HEK293 (cell line): ENCODE data around the gene IMMT.

Source experiments
- BCL6B ChIP-seq: fragments of 450-650 bp; formaldehyde crosslinking; IDR thresholded peaks from 2 replicates; pipeline ENCODE4 v1.5.1; 2017; ENCODE audit warnings: missing biosample characterization, missing genetic modification characterization
- EGR2 ChIP-seq: fragments of 450-650 bp; formaldehyde crosslinking; IDR thresholded peaks from 2 replicates; pipeline ENCODE4 v1.5.1; 2016; ENCODE audit warnings: low read depth, missing biosample characterization, missing genetic modification characterization
- GLI2 ChIP-seq: fragments of 450-650 bp; formaldehyde crosslinking; IDR thresholded peaks from 2 replicates; pipeline ENCODE4; 2017; ENCODE audit warnings: missing biosample characterization, missing genetic modification characterization, low read depth, borderline replicate concordance
- OSR2 ChIP-seq: fragments of 450-650 bp; formaldehyde crosslinking; IDR thresholded peaks from 2 replicates; pipeline ENCODE4 v1.5.1; 2016; ENCODE audit warnings: missing biosample characterization, missing genetic modification characterization
- RBAK ChIP-seq: fragments of 450-650 bp; formaldehyde crosslinking; IDR thresholded peaks from 2 replicates; pipeline ENCODE4 v1.5.1; 2016; ENCODE audit warnings: missing biosample characterization, missing genetic modification characterization
- SP2 ChIP-seq: fragments of 450-650 bp; formaldehyde crosslinking; IDR thresholded peaks from 2 replicates; pipeline ENCODE4 v1.5.1; 2016; ENCODE audit warnings: missing biosample characterization, missing genetic modification characterization
- ZBTB44 ChIP-seq: fragments of 450-650 bp; IDR thresholded peaks from 2 replicates; pipeline ENCODE4 v1.5.1; 2018; ENCODE audit warnings: missing biosample characterization, mild to moderate bottlenecking, missing genetic modification characterization
- ZBTB8A ChIP-seq: fragments of 450-650 bp; formaldehyde crosslinking; IDR thresholded peaks from 2 replicates; pipeline ENCODE4 v1.5.1; 2016; ENCODE audit warnings: missing biosample characterization, missing genetic modification characterization
- ZFP3 ChIP-seq: fragments of 450-650 bp; formaldehyde crosslinking; IDR thresholded peaks from 2 replicates; pipeline ENCODE4 v1.5.1; 2016; ENCODE audit warnings: low read depth, missing biosample characterization, missing genetic modification characterization
- ZFP69B ChIP-seq: fragments of 450-650 bp; formaldehyde crosslinking; IDR thresholded peaks from 2 replicates; pipeline ENCODE4 v1.5.1; 2016; ENCODE audit warnings: missing biosample characterization, missing genetic modification characterization
- ZNF114 ChIP-seq: fragments of 450-650 bp; formaldehyde crosslinking; IDR thresholded peaks from 2 replicates; pipeline ENCODE4 v1.5.0; 2017; ENCODE audit warnings: missing biosample characterization, missing genetic modification characterization
- ZNF138 ChIP-seq: fragments of 450-650 bp; formaldehyde crosslinking; IDR thresholded peaks from 2 replicates; pipeline ENCODE4 v1.5.1; 2016; ENCODE audit warnings: missing biosample characterization, missing genetic modification characterization, borderline replicate concordance
- ZNF175 ChIP-seq: fragments of 450-650 bp; formaldehyde crosslinking; IDR thresholded peaks from 2 replicates; pipeline ENCODE4 v1.5.1; 2016; ENCODE audit warnings: missing biosample characterization, missing genetic modification characterization
- ZNF26 ChIP-seq: fragments of 450-650 bp; formaldehyde crosslinking; IDR thresholded peaks from 2 replicates; pipeline ENCODE4 v1.5.1; 2016; ENCODE audit warnings: missing biosample characterization, missing genetic modification characterization
- ZNF280D ChIP-seq: fragments of 450-650 bp; formaldehyde crosslinking; IDR thresholded peaks from 2 replicates; pipeline ENCODE4 v1.5.1; 2016; ENCODE audit warnings: missing biosample characterization, missing genetic modification characterization
- ZNF335 ChIP-seq: fragments of 450-650 bp; formaldehyde crosslinking; conservative IDR thresholded peaks from 2 replicates; pipeline ENCODE4 v1.5.1; 2016; ENCODE audit warnings: missing biosample characterization, missing genetic modification characterization
- ZNF354C ChIP-seq: fragments of 450-650 bp; formaldehyde crosslinking; IDR thresholded peaks from 2 replicates; pipeline ENCODE4 v1.5.1; 2016; ENCODE audit warnings: missing biosample characterization, missing genetic modification characterization, low read depth, borderline replicate concordance
- ZNF473 ChIP-seq: fragments of 450-650 bp; formaldehyde crosslinking; IDR thresholded peaks from 2 replicates; pipeline ENCODE4 v1.5.1; 2017; ENCODE audit warnings: missing biosample characterization, missing genetic modification characterization
- ZNF501 ChIP-seq: fragments of 450-650 bp; formaldehyde crosslinking; IDR thresholded peaks from 2 replicates; pipeline ENCODE4 v1.5.1; 2016; ENCODE audit warnings: missing biosample characterization, missing genetic modification characterization
- ZNF529 ChIP-seq: fragments of 450-650 bp; formaldehyde crosslinking; IDR thresholded peaks from 2 replicates; pipeline ENCODE4 v1.5.1; 2017; ENCODE audit warnings: missing genetic modification characterization, missing biosample characterization; ENCODE audit not compliant: insufficient replicate concordance
- ZNF530 ChIP-seq: fragments of 450-650 bp; formaldehyde crosslinking; IDR thresholded peaks from 2 replicates; pipeline ENCODE4 v1.5.1; 2016; ENCODE audit warnings: low read depth, missing biosample characterization, missing genetic modification characterization
- ZNF555 ChIP-seq: fragments of 450-650 bp; formaldehyde crosslinking; conservative IDR thresholded peaks from 2 replicates; pipeline ENCODE4 v1.5.1; 2017; ENCODE audit warnings: missing biosample characterization, mild to moderate bottlenecking, missing genetic modification characterization, inconsistent platforms
- ZNF558 ChIP-seq: fragments of 450-650 bp; formaldehyde crosslinking; IDR thresholded peaks from 2 replicates; pipeline ENCODE4 v1.5.1; 2016; ENCODE audit warnings: missing biosample characterization, missing genetic modification characterization
- ZNF561 ChIP-seq: fragments of 450-650 bp; IDR thresholded peaks from 2 replicates; pipeline ENCODE4 v1.5.1; 2018; ENCODE audit warnings: missing biosample characterization, missing genetic modification characterization, borderline replicate concordance
- ZNF677 ChIP-seq: fragments of 450-650 bp; IDR thresholded peaks from 2 replicates; pipeline ENCODE4 v1.5.0; 2018; ENCODE audit warnings: missing biosample characterization, mild to moderate bottlenecking, missing genetic modification characterization, moderate library complexity
- ZNF701 ChIP-seq: fragments of 450-650 bp; formaldehyde crosslinking; IDR thresholded peaks from 2 replicates; pipeline ENCODE4 v1.5.1; 2016; ENCODE audit warnings: missing biosample characterization, missing genetic modification characterization
- ZNF776 ChIP-seq: fragments of 450-650 bp; formaldehyde crosslinking; IDR thresholded peaks from 2 replicates; pipeline ENCODE4 v1.5.0; 2017; ENCODE audit warnings: missing biosample characterization, missing genetic modification characterization, borderline replicate concordance
- ZNF837 ChIP-seq: fragments of 450-650 bp; formaldehyde crosslinking; IDR thresholded peaks from 2 replicates; pipeline ENCODE4 v1.5.1; 2016; ENCODE audit warnings: missing biosample characterization, missing genetic modification characterization
- ZNF843 ChIP-seq: fragments of 450-650 bp; formaldehyde crosslinking; IDR thresholded peaks from 2 replicates; pipeline ENCODE4 v1.5.1; 2016; ENCODE audit warnings: missing biosample characterization, missing genetic modification characterization
- ZSCAN16 ChIP-seq: fragments of 450-650 bp; formaldehyde crosslinking; IDR thresholded peaks from 2 replicates; pipeline ENCODE4 v1.5.1; 2016; ENCODE audit warnings: missing biosample characterization, missing genetic modification characterization
- ZSCAN23 ChIP-seq: fragments of 450-650 bp; formaldehyde crosslinking; IDR thresholded peaks from 2 replicates; pipeline ENCODE4 v1.5.1; 2016; ENCODE audit warnings: missing biosample characterization, missing genetic modification characterization

Gene IMMT

GRCh38 chr2:86195055-86195807 is at the start of gene IMMT (continued):
- TF ChIP-seq ZFP69B (tag by site-specific recombination): no peak
- no peak for TF ChIP-seq ZNF561
- no peak for TF ChIP-seq ZBTB44 (tag by site-specific recombination)
- no peak for TF ChIP-seq ZNF558
- no peak for TF ChIP-seq ZNF26 (tag by site-specific recombination)
- no peak for TF ChIP-seq ZNF138 (tag by site-specific recombination)
- TF ChIP-seq ZSCAN16 (tag by site-specific recombination): no peak
- TF ChIP-seq BCL6B (tag by site-specific recombination): no peak
- TF ChIP-seq EGR2 (tag by site-specific recombination): peak; percentile 6; the same call in 1 of the 2 replicates
- no peak for TF ChIP-seq ZNF529 (tag by site-specific recombination)
- no peak for TF ChIP-seq GLI2 (tag by site-specific recombination)
- TF ChIP-seq SP2 (tag by site-specific recombination): peak; percentile 85
- 0 out of 2 replicates have a peak, but pooled peaks have one; percentile 22 for TF ChIP-seq ZBTB8A (tag by site-specific recombination)
- TF ChIP-seq ZNF843 (tag by site-specific recombination): no peak; the same call in 1 of the 2 replicates
- TF ChIP-seq ZNF555: no peak
- 0 out of 2 replicates have a peak, but pooled peaks have one; percentile 27 for TF ChIP-seq OSR2 (tag by site-specific recombination)
- peak; percentile 99 for TF ChIP-seq ZNF335 (tag by site-specific recombination)
- no peak for TF ChIP-seq ZNF114 (tag by site-specific recombination)
- TF ChIP-seq ZNF280D: no peak
- peak; percentile 96 for TF ChIP-seq ZNF501 (tag by site-specific recombination)
- no peak for TF ChIP-seq ZNF701 (tag by site-specific recombination)
- no peak for TF ChIP-seq ZSCAN23 (tag by site-specific recombination)
- no peak for TF ChIP-seq ZFP3 (tag by site-specific recombination)
- no peak for TF ChIP-seq ZNF837 (tag by site-specific recombination)
- TF ChIP-seq ZNF677 (tag by site-specific recombination): no peak
- no peak for TF ChIP-seq RBAK (tag by site-specific recombination)
- no peak for TF ChIP-seq ZNF473 (tag by site-specific recombination)
- no peak for TF ChIP-seq ZNF354C (tag by site-specific recombination)
- TF ChIP-seq ZNF776 (tag by site-specific recombination): no peak
- no peak for TF ChIP-seq ZNF175 (tag by site-specific recombination)
- TF ChIP-seq ZNF530 (tag by site-specific recombination): no peak
